PC-9 (cell line): ENCODE measurements around the gene FYN. TPM values are rescaled to one million over a fixed set of nuclear protein-coding genes. Genes with fewer than 3 reads are reported as not detected.

Experiments used
- BruUV-seq: library from RNA; stranded (reverse); fragments of 400-500 nt; replicated peaks from 2 replicates; lab custom pipeline; 2021; lab: Mats Ljungman, UMichigan
- CTCF ChIA-PET: fragments of 300-600 bp; sonication (Branson Sonifier 250); formaldehyde crosslinking; loops from one replicate; lab custom pipeline; 2022; ENCODE audit warnings: antibody characterized with exemption; lab: Charles Lee
- POLR2A ChIA-PET: fragments of 300-600 bp; sonication (Branson Sonifier 250); formaldehyde crosslinking; loops from one replicate; lab custom pipeline; 2022; ENCODE audit warnings: antibody characterized with exemption; ENCODE audit not compliant: unreplicated experiment; lab: Charles Lee
- DNase-seq, 2 experiments: peaks; one replicate each; pipeline versions ENCODE4 v3.0.0 to v3.0.0-alpha.2; 2015 to 2022; ENCODE audit warnings: mixed read lengths in 1 of 2
- H2AFZ ChIP-seq: fragments of 200-600 bp; sonication (generic); 2 replicates; pipeline ENCODE4 v1.8.1; 2017; ENCODE audit warnings: antibody characterized with exemption
- H3F3A ChIP-seq: fragments of 200-600 bp; sonication (generic); 2 replicates; pipeline ENCODE4 v1.8.1; 2017; ENCODE audit warnings: antibody characterized with exemption, mild to moderate bottlenecking, low read depth; ENCODE audit not compliant: insufficient read depth
- H3K27ac ChIP-seq: fragments of 200-600 bp; sonication (generic); 2 replicates; pipeline ENCODE4 v1.6.1; 2016; ENCODE audit warnings: mixed run types
- H3K27me3 ChIP-seq: fragments of 200-600 bp; sonication (generic); 2 replicates; pipeline ENCODE4 v1.6.1; 2016; ENCODE audit warnings: low read depth, mixed run types; ENCODE audit not compliant: insufficient read depth
- H3K36me3 ChIP-seq: fragments of 200-600 bp; sonication (generic); 2 replicates; pipeline ENCODE4 v1.6.1; 2016; ENCODE audit warnings: low read depth, mixed run types
- H3K4me1 ChIP-seq: fragments of 200-600 bp; sonication (generic); replicated peaks from 2 replicates; pipeline ENCODE4 v1.6.1; 2016; ENCODE audit warnings: mixed run types; ENCODE audit not compliant: insufficient read depth
- H3K4me2 ChIP-seq: fragments of 200-600 bp; sonication (generic); 2 replicates; pipeline ENCODE4 v1.6.1; 2017; ENCODE audit warnings: mixed run types
- H3K4me3 ChIP-seq: fragments of 200-600 bp; sonication (generic); 2 replicates; pipeline ENCODE4 v1.6.1; 2016; ENCODE audit warnings: mixed run types
- H3K79me2 ChIP-seq: fragments of 200-600 bp; sonication (generic); 2 replicates; pipeline ENCODE4 v1.6.1; 2017; ENCODE audit warnings: low read depth, mixed run types
- H3K9me2 ChIP-seq: fragments of 200-600 bp; sonication (generic); 2 replicates; pipeline ENCODE4 v1.8.1; 2017; ENCODE audit warnings: mild to moderate bottlenecking; ENCODE audit not compliant: insufficient read depth
- H3K9me3 ChIP-seq: fragments of 200-600 bp; sonication (generic); 2 replicates; pipeline ENCODE4 v1.8.1; 2016; ENCODE audit warnings: low read depth; ENCODE audit not compliant: insufficient read depth
- H4K20me1 ChIP-seq: fragments of 200-600 bp; sonication (generic); 2 replicates; pipeline ENCODE4 v1.8.1; 2017; ENCODE audit not compliant: insufficient read depth
- CTCF ChIP-seq: fragments of 200-600 bp; sonication (generic); conservative IDR thresholded peaks from 2 replicates; pipeline ENCODE4 v1.6.1; 2017; ENCODE audit warnings: mixed run types, antibody characterized with exemption, mild to moderate bottlenecking, moderate library complexity
- EZH2 ChIP-seq: fragments of 200-600 bp; sonication (generic); IDR thresholded peaks from 2 replicates; pipeline ENCODE4 v1.8.0; 2017; ENCODE audit warnings: antibody characterized with exemption, low read depth
- intact Hi-C: fragments of 100-400 bp; cut with micrococcal nuclease; formaldehyde crosslinking; loops from one replicate; pipeline ENCODE4 v1.10.0; 2022; ENCODE audit not compliant: unreplicated experiment
- total RNA-seq: library from RNA; stranded (reverse); gene quantifications from 2 replicates; pipeline ENCODE4 v1.2.3, GENCODE V29; 2021

Gene FYN
- total RNA-seq, 1 experiment from 2014 or later, result 53.3 TPM

- Histone ChIP-seq H3K9me3 (no peaks in the 10 kb centered on the region), H3F3A (no peaks in the 10 kb centered on the region), H3K27ac (no peak overlapping the region), H3K4me2 (no peak overlapping the region), H4K20me1 (0 out of 2 replicates have a peak, but pooled peaks cover 9% of the 10 kb centered on the region), H3K4me1 (no peaks in the 10 kb centered on the region; the same call in 1 of the 2 replicates), H3K79me2 (peaks cover 57% of the 10 kb centered on the region), H3K36me3 (no peaks in the 10 kb centered on the region), H3K9me2 (no peaks in the 10 kb centered on the region), H3K27me3 (no peaks in the 10 kb centered on the region), H3K4me3 (no peak overlapping the region), H2AFZ (no peak overlapping the region)
- DNase-seq, result no peak
- intact Hi-C loops, result no loop called here
- TF ChIP-seq CTCF (no peak), EZH2 (no peak)
- POLR2A ChIA-PET, result no interaction called here
- BruUV-seq, result no TSS peak
- CTCF ChIA-PET, result no interaction called here
Measured at GRCh38 chr6:111857674-111858337, 15.4 kb downstream of the FYN start.

GRCh38 chr6:111855753-111856152 lies 17.5 kb downstream of the FYN start:
- H3K9me3 ChIP-seq, result no peaks in the 10 kb centered on the region
- H3F3A ChIP-seq, result no peaks in the 10 kb centered on the region
- no peaks in the 10 kb centered on the region for H3K36me3 ChIP-seq
- no peak overlapping the region for H3K4me2 ChIP-seq
- H3K27ac ChIP-seq, result no peak overlapping the region
- TF ChIP-seq EZH2 (no peak), CTCF (no peak)
- no peak overlapping the region for H2AFZ ChIP-seq
- no peaks in the 10 kb centered on the region for H3K27me3 ChIP-seq
- H3K4me3 ChIP-seq, result no peak overlapping the region
- intact Hi-C loops, result no loop called here
- no peak for DNase-seq
- H3K9me2 ChIP-seq, result no peaks in the 10 kb centered on the region
- POLR2A ChIA-PET, result no interaction called here
- BruUV-seq, result no TSS peak
- no peaks in the 10 kb centered on the region; the same call in 1 of the 2 replicates for H3K4me1 ChIP-seq
- CTCF ChIA-PET, result no interaction called here
- peaks cover 9% of the 10 kb centered on the region; the same call in 1 of the 2 replicates for H4K20me1 ChIP-seq
- peaks cover 59% of the 10 kb centered on the region for H3K79me2 ChIP-seq

GRCh38 chr6:111854683-111855082 lies 18.6 kb downstream of the FYN start:
- Histone ChIP-seq H2AFZ (no peak overlapping the region), H3K4me1 (no peaks in the 10 kb centered on the region; the same call in 1 of the 2 replicates), H3K9me3 (no peaks in the 10 kb centered on the region), H3K27ac (no peak overlapping the region), H3K27me3 (no peaks in the 10 kb centered on the region), H3K4me2 (no peak overlapping the region), H3F3A (no peaks in the 10 kb centered on the region), H3K4me3 (no peak overlapping the region), H4K20me1 (peaks cover 9% of the 10 kb centered on the region; the same call in 1 of the 2 replicates), H3K9me2 (no peaks in the 10 kb centered on the region), H3K79me2 (peaks cover 56% of the 10 kb centered on the region), H3K36me3 (no peaks in the 10 kb centered on the region)
- DNase-seq, result no peak
- intact Hi-C loops, result no loop called here
- ChIA-PET POLR2A (no interaction called here), CTCF (no interaction called here)
- TF ChIP-seq EZH2 (no peak), CTCF (no peak)
- no TSS peak for BruUV-seq
